ENCODE results near the gene ASRGL1.

DNA sequence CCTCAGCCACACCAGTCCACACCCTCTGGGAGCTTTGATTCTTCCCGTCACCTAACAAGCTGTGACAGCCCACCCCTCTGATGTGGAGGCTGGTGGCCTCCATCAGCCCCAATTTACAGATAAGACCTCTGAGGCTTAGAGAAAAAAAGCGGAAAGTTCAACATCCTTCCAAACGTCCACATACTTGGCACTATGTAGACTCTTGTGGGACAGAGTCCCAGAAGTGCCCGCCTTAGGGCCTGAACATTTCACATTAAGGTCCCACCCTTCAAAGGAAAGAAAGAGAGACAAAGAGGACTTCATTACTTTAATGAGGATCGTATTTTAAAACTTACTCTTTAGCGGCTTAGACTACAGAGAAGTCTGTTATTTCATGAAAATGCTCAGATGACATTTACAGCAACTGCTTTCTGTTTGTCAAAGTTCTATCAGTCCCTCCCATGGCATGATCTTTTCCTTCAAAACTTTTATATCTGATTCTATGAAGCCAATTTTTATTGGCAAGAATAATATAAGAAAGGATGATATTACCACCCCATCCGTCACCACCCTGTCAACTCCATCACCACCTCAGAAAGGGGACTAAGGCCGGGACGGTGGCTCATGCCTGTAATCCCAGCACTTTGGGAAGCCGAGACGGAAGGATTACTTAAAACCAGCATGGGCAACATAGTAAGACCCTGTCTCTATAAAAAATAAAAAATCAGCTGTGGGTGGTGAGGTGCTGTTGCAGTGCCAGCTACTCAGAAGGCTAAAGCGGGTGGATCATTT is 65.9 kb downstream of the ASRGL1 start:
- TF ChIP-seq CTCF (IDR thresholded peaks at IDR 0.05) = no peak
- TF ChIP-seq POLR2A (IDR thresholded peaks at IDR 0.05) = no peak
